Measurements from ENCODE around the gene NSRP1.
A peak's percentile ranks its signal among the peaks of the same experiment; 100 is the strongest.
"Not testable (repeated sequence)": the region's sequence is repeated elsewhere in the genome, so short reads cannot be mapped to it uniquely, and the experiment has no call there.

The NSRP1 gene, protein sequence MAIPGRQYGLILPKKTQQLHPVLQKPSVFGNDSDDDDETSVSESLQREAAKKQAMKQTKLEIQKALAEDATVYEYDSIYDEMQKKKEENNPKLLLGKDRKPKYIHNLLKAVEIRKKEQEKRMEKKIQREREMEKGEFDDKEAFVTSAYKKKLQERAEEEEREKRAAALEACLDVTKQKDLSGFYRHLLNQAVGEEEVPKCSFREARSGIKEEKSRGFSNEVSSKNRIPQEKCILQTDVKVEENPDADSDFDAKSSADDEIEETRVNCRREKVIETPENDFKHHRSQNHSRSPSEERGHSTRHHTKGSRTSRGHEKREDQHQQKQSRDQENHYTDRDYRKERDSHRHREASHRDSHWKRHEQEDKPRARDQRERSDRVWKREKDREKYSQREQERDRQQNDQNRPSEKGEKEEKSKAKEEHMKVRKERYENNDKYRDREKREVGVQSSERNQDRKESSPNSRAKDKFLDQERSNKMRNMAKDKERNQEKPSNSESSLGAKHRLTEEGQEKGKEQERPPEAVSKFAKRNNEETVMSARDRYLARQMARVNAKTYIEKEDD

DNA sequence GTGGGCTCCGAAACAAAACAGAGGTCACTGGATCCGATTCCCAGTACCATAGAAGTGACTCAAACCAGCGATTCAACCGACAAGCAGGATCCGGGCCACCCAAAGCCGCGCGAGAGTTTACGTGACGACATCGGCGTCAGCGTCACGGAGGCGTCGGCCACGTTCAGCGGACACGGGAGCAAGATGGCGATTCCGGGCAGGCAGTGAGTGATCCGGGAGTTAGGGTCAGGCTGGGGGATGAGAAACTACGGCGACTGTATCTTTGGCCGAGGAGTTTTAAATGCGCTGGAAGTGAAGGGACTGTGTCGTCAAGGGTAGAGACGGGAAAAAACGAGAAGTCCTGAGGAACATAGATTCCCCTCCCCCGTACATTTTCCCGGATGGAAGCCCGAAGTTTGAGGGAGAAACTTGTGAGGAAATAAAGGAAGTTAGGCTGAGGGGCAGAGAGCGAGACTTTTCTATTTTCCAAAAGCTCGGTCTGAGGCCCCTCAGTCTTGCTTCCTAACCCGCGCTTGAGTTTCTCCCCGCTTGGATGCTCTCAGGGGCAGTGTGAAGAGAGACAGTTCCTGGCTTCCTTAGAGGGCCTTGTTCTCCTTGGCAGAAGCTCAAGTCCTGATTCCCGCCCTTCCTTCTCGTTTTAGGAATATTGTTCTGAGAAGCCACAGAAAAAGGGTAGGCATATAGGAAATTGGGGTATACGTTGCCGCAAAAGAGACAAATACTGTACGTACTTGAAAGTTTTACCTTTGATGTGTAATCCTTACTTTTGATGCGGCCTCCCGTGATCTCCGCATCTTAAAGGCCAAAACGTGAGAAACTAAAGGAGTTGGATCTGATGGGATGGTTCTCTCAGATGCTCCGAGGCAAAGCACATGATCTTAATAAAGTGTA, at the start of gene NSRP1:
TSS of gene NSRP1 (plus strand) at position 156 of the 891 bp plus-strand sequence. CDS start at position 184, 28 bp downstream.
- DNase-seq (ENCODE audit: low read depth in 3 of 3): peak; percentile 90 to 92 (median 92)

DNA sequence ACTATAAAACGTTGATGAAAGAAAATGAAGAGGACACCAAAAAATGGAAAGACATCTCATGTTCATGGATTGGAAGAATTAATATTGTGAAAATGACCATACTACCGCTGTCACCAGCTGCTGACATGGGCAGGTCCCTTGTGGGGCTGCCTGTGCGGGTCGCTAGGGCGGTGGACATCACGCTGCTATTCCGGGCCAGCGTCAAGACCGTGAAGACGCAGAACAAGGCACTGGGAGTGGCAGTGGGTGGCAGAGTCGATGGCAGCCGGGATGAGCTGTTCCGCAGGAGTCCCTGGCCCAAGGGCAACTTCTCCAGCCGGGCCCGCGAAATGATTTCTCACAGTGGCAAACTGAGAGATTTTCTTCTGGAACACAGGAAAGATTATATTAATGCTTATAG, 48.2 kb upstream of the NSRP1 start:
- DNase-seq (ENCODE audit: low read depth in 3 of 3): no peak

DNA sequence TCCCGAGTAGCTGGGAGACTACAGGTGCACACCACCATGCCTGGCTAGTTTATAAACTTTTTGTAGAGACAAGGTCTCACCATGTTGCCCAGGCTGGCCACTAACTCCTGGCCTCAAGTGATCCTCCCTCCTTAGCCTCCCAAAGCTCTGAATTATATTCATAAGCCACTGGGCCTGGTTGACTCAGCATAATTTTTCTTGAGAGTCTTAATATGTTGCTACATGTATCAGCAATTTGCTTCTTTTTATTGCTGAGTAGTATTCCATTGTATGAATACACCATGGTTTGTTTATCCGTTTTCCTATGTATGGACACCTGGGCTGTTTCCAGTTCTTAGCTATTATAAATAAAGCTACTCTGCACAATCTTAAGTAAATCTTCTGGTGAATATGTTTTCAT, 42.4 kb upstream of the NSRP1 start:
- no peak for DNase-seq (ENCODE audit: low read depth in 3 of 3)

DNA sequence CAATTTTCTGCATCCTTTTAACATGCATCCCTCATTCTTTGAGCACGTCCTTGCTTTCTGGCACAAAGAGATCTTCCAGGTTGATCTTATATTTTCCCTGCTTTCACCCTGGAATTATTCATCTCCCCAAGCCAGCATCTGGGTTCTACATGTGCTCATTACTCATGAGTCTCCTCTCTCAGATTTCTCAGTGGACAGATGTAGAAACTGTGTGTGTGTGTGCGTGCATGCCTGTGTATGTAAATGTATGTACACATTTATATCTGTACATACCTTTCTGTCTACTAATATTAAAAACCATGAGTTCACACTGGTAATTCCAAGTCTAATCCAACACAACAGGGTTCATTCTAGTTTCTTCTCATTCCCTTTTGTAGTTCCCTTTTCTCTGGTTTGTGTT, 41.9 kb upstream of the NSRP1 start:
- DNase-seq (ENCODE audit: low read depth in 3 of 3): no peak

DNA sequence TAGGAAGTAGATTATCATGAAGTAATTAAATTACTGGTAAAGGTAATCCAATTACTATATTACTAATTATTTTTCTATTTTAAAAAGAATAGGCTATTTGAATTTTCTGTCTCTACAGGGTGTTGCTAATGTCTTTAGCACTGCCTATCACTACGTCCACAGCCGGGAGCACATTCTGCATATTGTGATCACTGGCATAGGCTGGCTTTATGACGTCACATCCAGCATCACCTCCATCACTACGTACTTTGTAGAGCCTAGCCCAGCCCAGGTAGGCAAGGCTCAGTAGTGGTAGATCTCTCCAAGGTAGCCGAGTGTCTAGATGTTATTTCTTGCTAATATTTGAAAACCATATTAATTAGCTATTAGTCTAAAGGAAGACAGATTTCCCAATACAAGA, 33.8 kb upstream of the NSRP1 start:
- DNase-seq (ENCODE audit: low read depth in 3 of 3): no peak

DNA sequence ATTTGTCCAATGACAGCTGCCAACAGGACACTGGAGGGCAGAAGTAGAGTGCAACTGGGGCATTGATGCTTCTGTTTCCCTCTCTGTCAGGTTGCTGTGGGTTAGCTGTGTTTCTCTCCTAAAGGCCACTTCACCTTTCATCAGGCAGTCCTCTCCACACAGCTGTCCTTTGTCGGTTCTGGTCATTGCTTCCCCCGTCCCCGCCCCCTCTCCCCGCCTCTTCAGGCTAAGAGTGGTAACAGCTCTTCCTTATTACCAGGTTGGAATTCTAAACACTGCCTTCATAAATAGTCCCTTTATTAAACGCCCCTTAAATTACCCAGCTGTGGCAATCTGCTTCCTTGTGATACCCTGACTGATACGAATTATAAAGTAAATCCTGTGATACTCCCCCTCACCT, 31.8 kb upstream of the NSRP1 start:
- DNase-seq (ENCODE audit: low read depth in 3 of 3): no peak

DNA sequence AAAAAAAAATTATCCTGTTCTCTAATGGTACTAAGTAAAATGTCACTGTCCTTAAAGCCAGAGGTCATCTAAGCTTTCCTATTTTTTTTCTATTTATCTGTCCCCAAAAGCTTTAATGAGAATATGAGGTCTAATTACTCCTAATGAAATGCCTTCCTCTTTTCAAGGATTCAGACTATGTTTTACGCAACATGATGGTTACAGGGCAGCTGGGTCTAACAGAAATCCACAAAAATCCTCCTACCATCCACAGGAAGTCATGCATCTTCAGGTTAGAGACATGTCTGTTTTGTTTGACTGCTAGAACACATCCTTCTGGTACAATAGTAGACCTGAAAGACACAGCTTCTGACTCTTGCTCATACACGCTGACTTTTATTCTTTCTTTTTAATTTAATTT, 29.7 kb upstream of the NSRP1 start:
- no peak for DNase-seq (ENCODE audit: low read depth in 3 of 3)

DNA sequence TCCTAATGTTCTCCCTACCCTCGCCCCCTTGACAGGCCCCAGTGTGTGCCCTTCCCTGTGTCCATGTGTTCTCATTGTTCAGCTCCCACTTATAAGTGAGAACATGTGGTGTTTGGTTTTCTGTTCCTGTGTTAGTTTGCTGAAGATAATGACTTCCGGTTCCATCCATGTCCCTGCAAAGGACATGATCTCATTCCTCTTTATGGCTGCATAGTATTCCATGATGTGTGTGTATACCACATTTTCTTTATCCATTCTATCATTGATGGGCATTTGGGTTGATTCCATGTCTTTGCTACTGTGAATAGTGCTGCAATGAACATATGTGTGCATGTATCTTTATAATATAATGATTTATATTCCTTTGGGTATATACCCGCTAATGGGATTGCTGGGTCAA, 29.2 kb upstream of the NSRP1 start:
- DNase-seq (ENCODE audit: low read depth in 3 of 3): not testable (repeated sequence)

DNA sequence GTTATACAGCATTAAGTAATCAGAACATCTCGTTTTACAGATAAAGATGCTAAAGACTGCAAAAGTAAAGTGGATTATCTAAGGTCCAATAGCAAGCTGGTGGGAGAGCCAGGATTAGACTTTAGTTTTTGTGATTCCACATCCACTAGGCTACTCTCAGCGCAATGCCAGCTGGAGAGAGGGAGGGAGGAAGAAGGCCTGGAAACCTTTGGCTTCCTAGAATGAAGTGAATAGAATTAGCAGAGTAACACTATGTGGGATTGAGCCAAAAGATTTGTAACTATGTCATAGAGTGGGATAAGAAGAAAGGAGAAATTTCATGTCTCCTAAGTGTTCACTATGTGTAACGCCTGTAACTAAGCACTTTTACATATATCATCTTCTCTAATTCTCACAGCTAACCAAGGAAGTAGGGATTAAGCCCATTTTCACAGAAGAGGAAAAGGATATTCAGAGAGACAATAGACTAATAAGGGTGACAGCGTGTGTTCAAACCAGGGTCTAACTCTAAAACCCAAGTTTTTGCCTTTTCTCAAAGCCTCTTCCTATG, 25.4 kb upstream of the NSRP1 start:
- no peak for DNase-seq (ENCODE audit: low read depth in 3 of 3)

DNA sequence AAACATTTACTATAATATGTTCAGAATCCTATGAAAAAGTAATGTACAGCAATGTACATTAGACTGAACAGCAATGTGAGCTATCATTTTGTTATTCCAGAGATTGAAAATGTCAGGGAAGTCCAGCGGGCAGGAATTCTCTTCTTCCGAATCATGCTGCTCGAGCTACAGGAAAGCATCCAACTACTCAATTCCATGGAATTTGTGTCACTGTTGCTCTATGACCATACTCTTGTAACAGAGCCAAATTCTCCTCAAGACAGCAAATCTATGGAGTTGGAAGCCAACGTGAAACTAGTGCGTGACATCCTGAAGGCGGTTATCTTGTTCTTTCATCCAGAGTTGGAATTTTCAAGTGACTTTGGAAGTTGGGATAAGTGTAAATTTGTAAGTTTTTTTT, 24.8 kb upstream of the NSRP1 start:
- DNase-seq (ENCODE audit: low read depth in 3 of 3): no peak

DNA sequence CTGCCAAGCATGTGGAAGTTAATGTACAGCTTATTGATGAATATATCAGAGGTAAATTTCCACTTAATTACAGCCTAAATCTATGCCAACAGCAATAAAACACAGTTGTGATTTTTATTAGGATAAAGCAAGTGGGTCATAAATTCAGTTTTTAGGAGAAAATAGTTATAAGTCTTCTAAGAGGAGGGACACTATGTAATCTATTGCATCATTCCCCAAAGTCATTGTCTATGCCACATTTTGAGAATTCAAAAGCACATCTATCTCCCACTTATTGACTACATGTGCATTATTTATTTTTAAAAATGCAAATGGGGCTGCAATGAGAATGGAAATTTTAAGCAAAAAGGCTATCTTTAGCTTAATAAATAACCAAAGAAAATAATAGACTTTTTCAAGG, 23.7 kb upstream of the NSRP1 start:
- DNase-seq (ENCODE audit: low read depth in 3 of 3): no peak

DNA sequence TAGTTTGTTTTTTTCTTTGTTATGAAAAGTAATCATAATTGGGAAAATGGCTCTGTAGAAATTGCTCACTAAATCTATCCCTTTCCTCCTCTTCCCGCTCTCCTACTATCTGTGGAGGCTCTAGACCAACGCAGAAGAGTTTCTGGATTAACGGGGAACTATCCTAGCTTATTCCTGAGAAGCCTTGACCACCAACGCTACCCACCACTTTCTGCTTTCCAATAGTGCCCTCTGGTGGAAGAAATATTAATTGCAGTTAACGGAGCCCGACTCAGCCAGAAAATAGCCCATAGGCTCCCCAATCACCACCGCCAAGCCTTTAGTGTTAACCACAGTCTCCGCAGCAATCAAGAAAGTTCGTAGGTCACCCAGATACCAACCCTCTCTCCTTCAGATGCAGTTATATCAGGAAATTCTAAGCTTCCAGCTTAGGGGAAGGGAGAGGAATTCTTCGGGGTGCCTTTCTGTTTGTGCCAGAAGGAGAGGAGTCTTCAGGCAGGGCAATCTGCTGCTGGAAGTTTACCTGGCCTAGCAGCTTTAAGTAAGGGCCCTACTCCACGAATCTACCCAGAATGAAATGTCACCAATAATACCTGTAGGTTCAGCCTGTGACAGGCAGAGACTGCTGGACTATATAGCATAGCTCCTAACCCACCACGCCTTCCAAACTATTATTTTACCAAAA, 23.0 kb upstream of the NSRP1 start:
- peak in 2 of 3 donors; percentile 38 to 41 for DNase-seq (ENCODE audit: low read depth in 3 of 3)

DNA sequence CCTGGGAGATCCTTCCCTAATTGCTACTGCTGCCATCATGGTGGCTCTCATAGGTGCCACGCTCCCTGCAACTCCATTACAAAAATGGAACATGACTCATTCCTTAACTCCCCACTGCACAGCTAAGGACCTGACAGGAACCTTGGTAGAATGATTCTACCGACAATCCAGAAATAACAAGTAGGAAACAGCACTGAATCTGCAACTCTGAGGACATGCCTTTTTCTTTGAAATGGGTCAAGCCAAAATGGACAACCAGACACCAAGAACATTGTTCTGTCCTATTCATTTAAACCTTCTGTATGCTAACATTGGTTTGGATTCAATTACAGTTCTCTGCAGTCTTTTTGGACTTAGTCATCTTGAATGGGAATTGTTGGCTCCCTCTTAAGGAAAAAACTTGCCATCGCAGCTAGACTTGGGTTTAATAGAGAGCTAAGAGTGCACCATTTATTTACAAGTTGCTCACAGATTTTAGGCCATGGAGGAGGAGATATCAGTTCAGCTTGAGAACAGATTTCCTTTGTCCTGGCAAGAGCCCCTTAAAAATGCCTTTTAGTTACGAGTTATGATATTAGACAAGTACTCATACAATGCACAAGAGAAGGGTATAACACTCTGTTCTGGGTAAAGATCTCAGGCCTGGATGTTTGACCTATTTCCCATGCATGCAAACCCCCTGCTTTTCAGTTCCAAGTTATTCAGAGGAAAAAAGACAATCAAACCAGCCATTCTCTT, 20.9 kb upstream of the NSRP1 start:
- no peak for DNase-seq (ENCODE audit: low read depth in 3 of 3)

DNA sequence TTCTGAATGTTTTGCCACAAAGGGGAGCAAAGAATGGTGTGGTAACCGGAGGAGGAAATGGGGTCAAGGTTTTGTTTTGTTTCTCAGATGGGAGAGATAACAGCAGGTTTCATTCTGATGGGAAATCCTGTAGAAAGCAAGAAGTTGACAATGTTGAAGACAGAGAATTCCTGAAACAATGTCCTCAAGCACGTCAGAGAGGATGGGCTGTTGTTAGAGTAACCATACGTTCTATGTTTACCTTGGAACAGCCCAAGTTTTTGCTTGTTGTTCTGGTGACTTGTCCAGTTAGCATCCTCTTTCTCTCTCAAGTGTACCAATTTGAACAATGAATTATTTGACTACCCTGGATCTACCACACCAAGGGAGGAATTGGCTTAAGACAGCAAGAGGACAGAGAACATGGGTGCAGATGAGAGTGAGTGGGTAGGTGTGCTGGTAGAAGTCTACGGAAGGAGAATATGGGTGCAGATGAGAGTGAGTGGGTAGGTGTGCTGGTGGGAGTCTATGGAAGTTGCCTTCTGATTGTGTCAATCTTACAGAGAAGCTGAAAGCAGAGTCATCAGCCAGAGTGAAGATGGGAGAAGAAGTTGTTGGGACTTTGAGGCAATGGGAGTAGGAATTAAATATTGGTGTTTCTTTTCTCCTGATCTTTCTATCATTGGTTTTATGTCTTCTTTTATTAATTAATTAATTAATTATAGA, 14.8 kb upstream of the NSRP1 start:
- no peak for DNase-seq (ENCODE audit: low read depth in 3 of 3)

DNA sequence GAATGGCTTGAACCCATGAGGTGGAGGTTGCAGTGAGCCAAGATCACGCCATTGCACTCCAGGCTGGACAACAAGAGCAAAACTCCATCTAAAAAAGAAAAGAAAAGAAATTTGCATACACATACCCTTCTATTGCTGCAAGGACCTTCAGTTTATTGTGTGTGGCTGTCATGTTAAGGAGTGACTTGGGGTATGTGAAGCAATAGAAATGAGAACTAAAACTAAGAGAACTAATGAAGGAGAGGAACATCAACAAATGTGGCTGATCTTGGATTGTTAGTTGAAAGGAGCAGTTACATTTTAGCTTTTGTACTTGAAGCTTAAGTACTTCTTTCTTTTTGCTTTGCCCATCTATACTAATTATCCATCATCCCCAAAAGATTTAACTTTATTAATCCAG, 12.7 kb upstream of the NSRP1 start:
- DNase-seq (ENCODE audit: low read depth in 3 of 3): no peak

DNA sequence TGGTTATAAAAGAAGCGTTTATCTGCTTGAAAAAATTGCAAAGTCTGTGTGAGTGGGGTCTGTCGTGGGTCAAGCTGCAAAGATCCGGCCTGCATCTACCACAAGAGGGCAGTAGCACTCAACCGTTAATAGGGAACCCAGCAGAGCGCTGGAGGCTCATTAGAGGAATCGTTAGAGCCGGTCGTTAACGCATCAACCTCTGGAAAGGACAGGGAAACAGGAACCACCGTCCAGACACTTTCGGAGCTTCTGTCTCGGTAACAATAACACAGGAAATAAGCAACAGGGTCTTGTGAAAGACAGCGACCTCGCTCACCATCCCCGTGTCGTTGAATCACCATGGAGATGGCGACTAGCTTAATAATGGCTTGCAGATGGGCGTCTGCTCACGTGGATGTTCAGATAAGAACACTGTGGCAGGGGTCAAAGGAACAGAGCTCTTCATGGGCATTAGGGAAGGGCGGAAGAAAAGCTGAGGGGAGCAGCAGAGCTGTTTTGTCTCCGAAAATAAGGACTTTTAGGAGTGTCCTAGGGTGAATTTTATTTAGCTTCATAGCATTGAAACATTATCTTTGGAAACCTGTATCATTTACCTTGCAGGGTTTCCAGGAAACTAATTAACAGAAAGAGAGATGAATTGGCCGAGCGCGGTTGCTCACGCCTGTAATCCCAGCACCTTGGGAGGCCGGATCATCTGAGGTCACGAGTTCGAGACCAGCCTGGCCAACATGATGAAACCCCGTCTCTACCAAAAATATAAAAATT, 11.9 kb upstream of the NSRP1 start:
- DNase-seq (ENCODE audit: low read depth in 3 of 3): peak; percentile 43 to 53 (median 48)

DNA sequence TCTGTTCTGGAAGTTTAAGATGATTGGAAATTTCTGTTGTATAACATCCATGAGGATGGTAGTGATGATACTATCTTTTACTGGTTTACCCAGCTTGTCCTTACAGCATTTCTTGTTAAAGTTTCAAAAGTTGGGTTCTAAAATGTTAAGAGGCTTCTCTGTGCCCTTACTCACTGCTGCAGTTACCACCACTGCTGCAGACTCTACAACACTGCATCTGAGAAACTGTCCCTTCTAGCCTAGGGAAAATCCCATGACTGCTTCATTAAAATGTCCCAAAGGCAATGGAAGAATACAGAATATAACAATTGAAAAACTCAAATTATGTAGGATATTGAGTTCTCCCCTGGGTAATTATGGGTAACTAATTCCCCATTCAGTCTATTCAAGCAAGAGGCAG, 3.8 kb upstream of the NSRP1 start:
- DNase-seq (ENCODE audit: low read depth in 3 of 3): no peak

DNA sequence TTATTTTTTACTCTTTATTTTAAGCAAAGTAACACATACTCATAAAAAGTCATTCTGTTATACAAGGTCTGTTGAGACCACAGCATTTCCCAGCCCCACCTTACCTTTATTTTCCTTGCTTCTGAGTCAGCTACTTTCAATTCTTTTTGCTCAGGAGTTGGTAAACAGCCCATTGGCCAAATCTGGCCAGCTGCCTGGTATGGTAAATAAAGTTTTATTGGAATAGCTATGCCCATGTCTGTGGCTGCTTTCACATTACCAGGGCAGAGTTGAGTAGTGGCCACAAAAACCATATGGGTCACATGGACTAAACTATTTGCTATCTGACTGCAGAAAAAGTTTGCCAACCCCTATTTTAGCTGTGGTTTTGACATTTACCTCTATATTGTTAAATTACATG, 3.4 kb upstream of the NSRP1 start:
- DNase-seq (ENCODE audit: low read depth in 3 of 3): no peak

DNA sequence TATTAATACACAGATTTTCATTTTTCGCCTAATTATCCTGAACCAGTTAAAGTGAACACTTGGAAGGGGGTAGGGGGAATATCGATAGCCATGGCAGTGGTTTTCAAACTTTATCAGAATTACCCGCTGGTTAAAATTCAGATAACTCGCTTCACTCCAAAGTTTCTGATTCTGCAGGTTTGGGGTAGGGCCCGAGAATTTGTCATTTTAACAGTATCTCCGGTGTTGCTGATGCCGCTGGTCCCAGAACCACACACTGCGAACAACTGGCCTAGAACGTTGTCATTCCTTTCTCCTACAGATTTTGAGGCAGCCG, 313 bp upstream of the NSRP1 start:
- no peak for DNase-seq (ENCODE audit: low read depth in 3 of 3)

DNA sequence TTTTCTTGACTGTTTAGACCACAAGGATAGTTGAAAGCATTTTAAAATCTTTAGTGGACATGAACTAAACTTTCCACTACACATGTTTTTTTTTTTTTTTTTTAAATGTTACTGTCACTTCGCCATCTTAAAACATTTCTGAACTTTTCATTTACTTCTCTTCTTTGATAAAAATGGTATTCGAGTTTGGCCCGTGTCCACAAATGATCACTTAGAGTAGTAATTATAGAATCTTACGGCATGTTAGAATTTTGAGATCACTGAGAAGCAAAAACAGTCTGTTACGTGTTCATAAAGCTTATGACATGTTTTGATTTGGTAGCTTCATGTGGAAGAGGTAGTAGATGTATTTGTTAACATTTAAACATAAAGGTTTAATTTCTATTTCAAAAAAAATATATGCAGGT, 1.1 kb downstream of the NSRP1 start:
- DNase-seq (ENCODE audit: low read depth in 3 of 3): no peak

Data from stimulated activated CD4-positive, alpha-beta T cell treated with anti-CD3 and anti-CD28 coated beads, TNF-alpha, amount 100 ng/mL, for 48 hours (primary cell).